Neural cell (in vitro differentiated cells): Measurements from ENCODE around the gene FZD2.

Experiments
- EP300 ChIP-seq: fragments of 450-650 bp; conservative IDR thresholded peaks from 2 replicates; pipeline ENCODE4 v1.6.1; 2014; ENCODE audit warnings: antibody characterized with exemption, mild to moderate bottlenecking, moderate library complexity; ENCODE audit not compliant: poor library complexity, severe bottlenecking
- EZH2 ChIP-seq: fragments of 200-600, 300-800 bp; shearing (Covaris generic), sonication (generic); IDR thresholded peaks from 2 replicates; pipeline ENCODE4 v1.6.1; 2014; ENCODE audit warnings: antibody characterized with exemption, low read length, borderline replicate concordance, mild to moderate bottlenecking; ENCODE audit not compliant: insufficient read depth, poor library complexity, severe bottlenecking
- POLR2AphosphoS5 ChIP-seq: IDR thresholded peaks from 2 replicates; pipeline ENCODE4 v1.6.1; 2012
- REST ChIP-seq: IDR thresholded peaks from 2 replicates; pipeline ENCODE4 v1.6.1; 2012; ENCODE audit warnings: borderline replicate concordance
- SMC3 ChIP-seq: fragments of 450-650 bp; conservative IDR thresholded peaks from 2 replicates; pipeline ENCODE4 v1.6.1; 2014; ENCODE audit warnings: antibody characterized with exemption, mild to moderate bottlenecking, moderate library complexity; ENCODE audit not compliant: poor library complexity
- TAF1 ChIP-seq: IDR thresholded peaks from 2 replicates; pipeline ENCODE4 v1.6.1; 2012; ENCODE audit warnings: low read depth
- TF ChIP-seq, protein P1 (sequence below): fragments of 450-650 bp; IDR thresholded peaks from 2 replicates; pipeline ENCODE4 v1.5.1; 2014; ENCODE audit warnings: antibody characterized with exemption, mild to moderate bottlenecking, moderate library complexity; ENCODE audit not compliant: poor library complexity, severe bottlenecking

DNA sequence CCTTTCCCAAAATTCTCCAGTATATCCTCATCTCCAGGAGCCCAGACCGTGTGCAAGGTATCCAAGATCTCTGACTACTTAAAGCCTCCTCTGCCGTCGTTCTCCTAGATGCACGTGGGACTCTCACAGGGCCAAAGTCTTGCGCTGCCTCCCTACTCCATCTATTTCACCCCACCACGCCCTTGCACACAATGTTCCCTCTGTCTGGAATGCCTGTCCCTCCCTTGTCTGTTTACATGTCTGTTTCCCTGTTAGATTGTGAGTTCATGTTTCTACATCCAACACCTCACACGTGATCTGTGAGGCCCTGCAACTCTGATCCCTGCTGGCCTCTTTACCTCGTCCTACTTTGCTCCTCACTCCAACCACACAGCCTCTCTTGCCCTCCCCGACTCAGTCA lies 4.9 kb upstream of the FZD2 start:
- TF ChIP-seq, protein P1, sequence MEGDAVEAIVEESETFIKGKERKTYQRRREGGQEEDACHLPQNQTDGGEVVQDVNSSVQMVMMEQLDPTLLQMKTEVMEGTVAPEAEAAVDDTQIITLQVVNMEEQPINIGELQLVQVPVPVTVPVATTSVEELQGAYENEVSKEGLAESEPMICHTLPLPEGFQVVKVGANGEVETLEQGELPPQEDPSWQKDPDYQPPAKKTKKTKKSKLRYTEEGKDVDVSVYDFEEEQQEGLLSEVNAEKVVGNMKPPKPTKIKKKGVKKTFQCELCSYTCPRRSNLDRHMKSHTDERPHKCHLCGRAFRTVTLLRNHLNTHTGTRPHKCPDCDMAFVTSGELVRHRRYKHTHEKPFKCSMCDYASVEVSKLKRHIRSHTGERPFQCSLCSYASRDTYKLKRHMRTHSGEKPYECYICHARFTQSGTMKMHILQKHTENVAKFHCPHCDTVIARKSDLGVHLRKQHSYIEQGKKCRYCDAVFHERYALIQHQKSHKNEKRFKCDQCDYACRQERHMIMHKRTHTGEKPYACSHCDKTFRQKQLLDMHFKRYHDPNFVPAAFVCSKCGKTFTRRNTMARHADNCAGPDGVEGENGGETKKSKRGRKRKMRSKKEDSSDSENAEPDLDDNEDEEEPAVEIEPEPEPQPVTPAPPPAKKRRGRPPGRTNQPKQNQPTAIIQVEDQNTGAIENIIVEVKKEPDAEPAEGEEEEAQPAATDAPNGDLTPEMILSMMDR, result no peak
- no peak for TF ChIP-seq EZH2
- TF ChIP-seq TAF1, result no peak
- TF ChIP-seq POLR2AphosphoS5, result no peak
- TF ChIP-seq EP300, result no peak
- no peak for TF ChIP-seq REST
- no peak for TF ChIP-seq SMC3
